NCI-H187 treated with DMSO at 0.1 percent for 48 hours (cell line): ENCODE results near the gene IL31.

ENCODE experiments used
- DNase-seq: peaks from one replicate; lab custom pipeline; 2025; lab: John Stamatoyannopoulos, UW

IL31 gene

GRCh38 chr12:122155705-122156104 lies 18.3 kb downstream of the IL31 start:
- no peak for DNase-seq

- DNase-seq, result no peak
Observed at GRCh38 chr12:122152754-122153153, 21.3 kb downstream of the IL31 start.

- no peak for DNase-seq
Observed at GRCh38 chr12:122150127-122150681, 23.8 kb downstream of the IL31 start.

- no peak for DNase-seq
Observed at GRCh38 chr12:122148657-122149056, 25.4 kb downstream of the IL31 start.

- no peak for DNase-seq
Observed at GRCh38 chr12:122147514-122148290, 26.3 kb downstream of the IL31 start.

GRCh38 chr12:122145505-122146330 lies 28.3 kb downstream of the IL31 start:
- no peak for DNase-seq

GRCh38 chr12:122144885-122145284 lies 29.1 kb downstream of the IL31 start:
- DNase-seq, result no peak

- no peak for DNase-seq
Observed at GRCh38 chr12:122142857-122143256, 31.2 kb downstream of the IL31 start.

GRCh38 chr12:122141911-122142725 lies 31.9 kb downstream of the IL31 start:
- no peak for DNase-seq

- DNase-seq, result no peak
Observed at GRCh38 chr12:122140467-122141257, 33.4 kb downstream of the IL31 start.

GRCh38 chr12:122139941-122140340 lies 34.1 kb downstream of the IL31 start:
- no peak for DNase-seq

- DNase-seq, result peak; percentile 36
Observed at GRCh38 chr12:122139266-122139665, 34.8 kb downstream of the IL31 start.

GRCh38 chr12:122138616-122139015 lies 35.4 kb downstream of the IL31 start:
- DNase-seq, result no peak

GRCh38 chr12:122138181-122138580 lies 35.8 kb downstream of the IL31 start:
- DNase-seq, result no peak

GRCh38 chr12:122137681-122138080 lies 36.3 kb downstream of the IL31 start:
- DNase-seq, result peak; percentile 64

- DNase-seq, result no peak
Observed at GRCh38 chr12:122137229-122137628, 36.8 kb downstream of the IL31 start.

GRCh38 chr12:122135437-122136031 lies 38.5 kb downstream of the IL31 start:
- DNase-seq, result no peak

GRCh38 chr12:122133192-122133950 lies 40.6 kb downstream of the IL31 start:
- DNase-seq, result no peak

- DNase-seq, result no peak
Observed at GRCh38 chr12:122130150-122130549, 43.9 kb downstream of the IL31 start.

- DNase-seq, result no peak
Observed at GRCh38 chr12:122129131-122129530, 44.9 kb downstream of the IL31 start.
